Activated CD4-positive, alpha-beta memory T cell treated with anti-CD3 and anti-CD28 coated beads, Interleukin-2, amount 10 ng/mL, durations not matched to agents 7 days and 5 days (primary cell): Measurements from ENCODE around the gene EIF4G1. TPM values are rescaled to one million over a fixed set of nuclear protein-coding genes. Genes with fewer than 3 reads are reported as not detected.

Source experiments
- CTCF ChIA-PET: fragments of 350-600 bp; sonication (Branson Sonifier 250); formaldehyde crosslinking; loops from one replicate; lab custom pipeline; 2021; ENCODE audit warnings: antibody characterized with exemption, inconsistent platforms; lab: Charles Lee
- POLR2A ChIA-PET: fragments of 350-600 bp; sonication (Branson Sonifier 250); formaldehyde crosslinking; loops from one replicate; lab custom pipeline; 2021; ENCODE audit warnings: antibody characterized with exemption; lab: Charles Lee
- DNase-seq: peaks from one replicate; pipeline ENCODE4 v3.0.0-alpha.2; 2020
- H3K27ac Mint-ChIP-seq: one replicate; pipeline ENCODE4 v1.8.0; 2021; ENCODE audit warnings: mild to moderate bottlenecking, mixed read lengths
- H3K27me3 Mint-ChIP-seq: one replicate; pipeline ENCODE4 v1.8.0; 2021; ENCODE audit warnings: mixed read lengths
- H3K36me3 Mint-ChIP-seq: one replicate; pipeline ENCODE4 v1.8.0; 2021; ENCODE audit warnings: low read depth, mixed read lengths
- H3K4me1 Mint-ChIP-seq: one replicate; pipeline ENCODE4 v1.8.0; 2021; ENCODE audit warnings: mixed read lengths
- H3K4me3 Mint-ChIP-seq: one replicate; pipeline ENCODE4 v1.8.0; 2021; ENCODE audit warnings: mild to moderate bottlenecking, mixed read lengths
- H3K9me3 Mint-ChIP-seq: one replicate; pipeline ENCODE4 v1.8.0; 2021; ENCODE audit warnings: mixed read lengths
- total RNA-seq, 2 experiments: library from RNA; stranded (reverse); gene quantifications; one replicate each; pipeline ENCODE4 v1.2.3, GENCODE V29; 2021

EIF4G1 gene
- total RNA-seq, 2 experiments from 2014 or later: 259 to 266 TPM

GRCh38 chr3:184327171-184327570 lies 12.8 kb downstream of the EIF4G1 start:
- no peak for DNase-seq
- Mint-ChIP-seq H3K36me3 (peaks cover 95% of the 10 kb centered on the region), H3K9me3 (no peaks in the 10 kb centered on the region), H3K4me3 (no peak overlapping the region), H3K27ac (no peak overlapping the region), H3K4me1 (peaks cover 19% of the 10 kb centered on the region), H3K27me3 (no peaks in the 10 kb centered on the region)
- CTCF ChIA-PET: interaction anchor here (0.8 to 1.0 kb wide), 2 partner anchors 27 to 77 kb away, joined by 3 read pairs; partner anchors contain the start of gene EEF1AKMT4
- POLR2A ChIA-PET: interaction anchor here (1.3 to 4.2 kb wide), 3 partner anchors 11 to 34 kb away, joined by 3 to 18 read pairs (median 3); no protein-coding TSS in a partner anchor

GRCh38 chr3:184328516-184328915 lies 14.1 kb downstream of the EIF4G1 start:
- peaks cover 95% of the 10 kb centered on the region for H3K36me3 Mint-ChIP-seq
- peaks cover 33% of the 10 kb centered on the region for H3K4me1 Mint-ChIP-seq
- peak overlapping the region; percentile 27 for H3K27ac Mint-ChIP-seq

GRCh38 chr3:184332370-184333090 lies 18.1 kb downstream of the EIF4G1 start:
- H3K27me3 Mint-ChIP-seq: no peaks in the 10 kb centered on the region
- no peaks in the 10 kb centered on the region for H3K9me3 Mint-ChIP-seq
- no peak overlapping the region for H3K4me3 Mint-ChIP-seq
- ChIA-PET POLR2A (interaction anchor here (1.6 kb wide), 1 partner anchor 16 kb away, joined by 7 read pairs; no protein-coding TSS in a partner anchor), CTCF (no interaction called here)
- peaks cover 71% of the 10 kb centered on the region for H3K36me3 Mint-ChIP-seq
- H3K27ac Mint-ChIP-seq: peak overlapping the region; percentile 93
- H3K4me1 Mint-ChIP-seq: peaks cover 60% of the 10 kb centered on the region
- no peak for DNase-seq

More at GRCh38 chr3:184328516-184328915, 14.1 kb downstream of the EIF4G1 start:
- CTCF ChIA-PET: no interaction called here
- H3K9me3 Mint-ChIP-seq: no peaks in the 10 kb centered on the region
- no peak overlapping the region for H3K4me3 Mint-ChIP-seq
- no peak for DNase-seq
- POLR2A ChIA-PET: interaction anchor here (1.0 to 1.4 kb wide), 2 partner anchors 9 kb away, joined by 4 read pairs; partner anchors contain the start of gene FAM131A
- H3K27me3 Mint-ChIP-seq: no peaks in the 10 kb centered on the region

DNA sequence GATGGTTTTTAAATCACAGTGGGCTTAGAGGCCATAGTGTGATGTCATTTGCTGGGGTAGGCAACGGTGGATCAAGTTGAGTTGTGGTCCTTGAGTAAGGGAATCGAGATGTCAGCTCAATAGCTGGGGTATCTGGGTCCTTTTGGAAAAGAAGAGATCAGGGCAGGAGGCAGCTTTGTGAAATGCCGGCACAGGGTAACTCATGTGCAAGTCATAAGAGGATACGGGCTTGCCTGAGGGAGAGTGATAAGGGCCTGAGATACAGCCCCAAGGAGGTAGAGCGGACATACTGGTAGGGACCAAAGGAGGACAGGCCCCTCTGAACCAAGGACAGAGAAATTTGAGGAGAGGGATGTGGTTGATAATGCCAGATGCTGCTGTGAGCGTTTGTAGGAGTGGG lies 18.8 kb downstream of the EIF4G1 start:
- CTCF ChIA-PET: no interaction called here
- H3K4me1 Mint-ChIP-seq: peaks cover 65% of the 10 kb centered on the region

GRCh38 chr3:184333700-184334099 lies 19.3 kb downstream of the EIF4G1 start:
- Mint-ChIP-seq H3K4me1 (peaks cover 65% of the 10 kb centered on the region), H3K9me3 (no peaks in the 10 kb centered on the region), H3K36me3 (peaks cover 59% of the 10 kb centered on the region), H3K27ac (peak overlapping the region; percentile 93), H3K4me3 (no peak overlapping the region), H3K27me3 (no peaks in the 10 kb centered on the region)
- ChIA-PET POLR2A (interaction anchor here (1.6 kb wide), 1 partner anchor 17 kb away, joined by 7 read pairs; no protein-coding TSS in a partner anchor), CTCF (no interaction called here)
- no peak for DNase-seq

More for the DNA sequence above, 18.8 kb downstream of the EIF4G1 start:
- no peaks in the 10 kb centered on the region for H3K27me3 Mint-ChIP-seq
- H3K27ac Mint-ChIP-seq: peak overlapping the region; percentile 93
- DNase-seq: no peak
- peaks cover 64% of the 10 kb centered on the region for H3K36me3 Mint-ChIP-seq
- H3K4me3 Mint-ChIP-seq: no peak overlapping the region
- POLR2A ChIA-PET: interaction anchor here (1.6 kb wide), 1 partner anchor 17 kb away, joined by 7 read pairs; no protein-coding TSS in a partner anchor
- no peaks in the 10 kb centered on the region for H3K9me3 Mint-ChIP-seq

DNA sequence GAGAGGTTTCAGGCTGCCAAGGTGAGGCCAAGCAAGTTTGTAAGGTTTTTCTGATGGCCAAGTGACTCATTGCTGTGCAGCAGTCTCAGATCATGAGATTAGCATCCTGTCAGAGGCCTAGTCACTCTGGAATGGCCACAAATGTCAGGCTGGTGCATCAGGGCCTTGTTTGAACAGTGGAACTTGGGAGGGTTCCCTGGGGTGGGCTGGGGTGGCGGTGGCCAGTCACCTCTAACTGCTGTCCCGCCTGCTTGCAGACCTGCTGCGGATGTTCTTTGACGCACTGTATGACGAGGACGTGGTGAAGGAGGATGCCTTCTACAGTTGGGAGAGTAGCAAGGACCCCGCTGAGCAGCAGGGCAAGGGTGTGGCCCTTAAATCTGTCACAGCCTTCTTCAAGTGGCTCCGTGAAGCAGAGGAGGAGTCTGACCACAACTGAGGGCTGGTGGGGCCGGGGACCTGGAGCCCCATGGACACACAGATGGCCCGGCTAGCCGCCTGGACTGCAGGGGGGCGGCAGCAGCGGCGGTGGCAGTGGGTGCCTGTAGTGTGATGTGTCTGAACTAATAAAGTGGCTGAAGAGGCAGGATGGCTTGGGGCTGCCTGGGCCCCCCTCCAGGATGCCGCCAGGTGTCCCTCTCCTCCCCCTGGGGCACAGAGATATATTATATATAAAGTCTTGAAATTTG lies 20.2 kb downstream of the EIF4G1 start:
- Mint-ChIP-seq H3K27me3 (no peaks in the 10 kb centered on the region), H3K36me3 (peaks cover 50% of the 10 kb centered on the region), H3K9me3 (no peaks in the 10 kb centered on the region), H3K4me1 (peaks cover 62% of the 10 kb centered on the region), H3K4me3 (peak overlapping the region; percentile 35), H3K27ac (peak overlapping the region; percentile 93)
- ChIA-PET POLR2A (interaction anchor here (0.9 kb wide), 1 partner anchor 18 kb away, joined by 5 read pairs; no protein-coding TSS in a partner anchor), CTCF (no interaction called here)
- DNase-seq: peak; percentile 58

DNA sequence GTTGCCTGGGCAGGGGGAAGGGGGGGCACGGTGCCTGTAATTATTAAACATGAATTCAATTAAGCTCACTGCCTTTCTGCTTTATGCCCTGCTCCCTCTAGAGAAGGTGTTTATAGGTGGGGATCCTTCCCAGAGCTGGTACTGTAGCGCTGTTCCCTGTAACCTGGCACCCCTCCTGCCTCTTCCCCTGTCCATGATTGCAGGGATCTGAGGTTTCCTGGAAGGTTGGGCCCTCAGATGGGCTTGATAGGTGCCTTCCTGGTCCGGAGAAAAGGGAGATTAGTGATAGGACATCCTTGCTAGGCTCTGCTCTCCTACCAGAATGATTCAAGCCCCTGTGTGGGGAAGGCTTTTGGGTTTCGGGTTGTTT lies 20.9 kb downstream of the EIF4G1 start:
- Mint-ChIP-seq H3K4me1 (peaks cover 60% of the 10 kb centered on the region), H3K36me3 (peaks cover 46% of the 10 kb centered on the region), H3K27me3 (no peaks in the 10 kb centered on the region), H3K9me3 (no peaks in the 10 kb centered on the region), H3K4me3 (peak overlapping the region; percentile 78), H3K27ac (peak overlapping the region; percentile 93)
- ChIA-PET CTCF (no interaction called here), POLR2A (interaction anchor here (0.7 to 1.0 kb wide), 3 partner anchors 19 to 28 kb away, joined by 3 to 5 read pairs (median 4); partner anchors contain the start of genes CLCN2 and POLR2H)
- DNase-seq: no peak

DNA sequence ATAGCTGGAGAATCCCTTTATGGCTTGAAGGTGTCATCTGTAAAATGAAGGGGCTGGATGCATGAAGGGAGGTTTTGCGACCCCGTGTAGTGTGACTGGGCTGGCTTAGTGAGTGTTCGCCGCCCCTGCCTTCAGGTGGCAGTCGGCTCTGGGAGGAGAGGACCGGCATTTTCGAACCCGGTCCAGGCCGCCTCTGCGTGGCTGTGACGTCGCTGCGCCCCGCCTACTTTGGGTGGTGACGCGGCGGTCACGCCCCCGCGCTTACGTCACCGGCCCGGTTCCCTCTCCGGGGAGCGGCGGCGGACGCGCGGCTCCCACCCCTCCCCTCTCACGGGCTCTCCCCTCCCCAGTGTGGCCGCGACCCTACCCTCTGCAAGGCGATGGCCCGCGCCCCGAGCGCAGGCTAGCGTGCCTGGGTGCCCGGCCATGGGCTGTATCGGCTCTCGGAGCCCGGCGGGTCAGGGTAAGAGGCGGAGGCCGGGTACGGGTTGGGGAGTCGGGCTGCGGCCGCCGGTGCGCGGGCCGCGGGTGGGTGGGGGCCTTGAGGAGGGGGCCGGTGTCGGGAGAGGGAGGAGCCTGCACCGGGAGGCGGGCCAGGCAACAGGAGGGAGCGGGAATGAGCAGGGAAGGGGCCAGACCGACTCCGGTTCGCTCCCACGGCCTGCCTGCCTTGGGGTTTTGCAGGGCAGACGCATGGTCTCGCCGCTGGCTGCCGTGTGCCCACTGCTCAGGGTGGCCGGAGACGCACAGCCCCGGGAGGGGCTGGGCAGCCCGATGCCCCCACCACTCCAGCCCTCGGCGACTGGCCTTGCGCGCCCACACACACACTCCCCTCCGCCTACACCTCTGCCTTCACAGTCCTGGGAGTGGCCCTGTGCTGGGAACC lies 21.5 kb downstream of the EIF4G1 start:
- Mint-ChIP-seq H3K36me3 (peaks cover 42% of the 10 kb centered on the region), H3K4me3 (peak overlapping the region; percentile 78), H3K9me3 (no peaks in the 10 kb centered on the region), H3K4me1 (peaks cover 64% of the 10 kb centered on the region), H3K27ac (peak overlapping the region; percentile 93), H3K27me3 (no peaks in the 10 kb centered on the region)
- ChIA-PET CTCF (interaction anchor here (1.7 kb wide), 1 partner anchor 36 kb away, joined by 4 read pairs; no protein-coding TSS in a partner anchor), POLR2A (interaction anchor here (0.7 to 2.5 kb wide), 4 partner anchors 19 to 28 kb away, joined by 3 to 13 read pairs (median 4); partner anchors contain the start of genes CLCN2 and POLR2H)
- DNase-seq: peak; percentile 87

GRCh38 chr3:184336547-184337398 lies 22.4 kb downstream of the EIF4G1 start:
- Mint-ChIP-seq H3K4me3 (peak overlapping the region; percentile 78), H3K36me3 (peaks cover 33% of the 10 kb centered on the region), H3K27me3 (no peaks in the 10 kb centered on the region), H3K4me1 (peaks cover 61% of the 10 kb centered on the region), H3K27ac (peak overlapping the region; percentile 57), H3K9me3 (no peaks in the 10 kb centered on the region)
- no peak for DNase-seq
- ChIA-PET CTCF (interaction anchor here (1.1 to 1.7 kb wide), 2 partner anchors 14 to 35 kb away, joined by 3 to 4 read pairs; no protein-coding TSS in a partner anchor), POLR2A (interaction anchor here (0.7 to 2.5 kb wide), 2 partner anchors 8 to 25 kb away, joined by 4 to 13 read pairs; partner anchors contain the start of genes CLCN2 and POLR2H)

- Mint-ChIP-seq H3K9me3 (no peaks in the 10 kb centered on the region), H3K36me3 (peaks cover 27% of the 10 kb centered on the region), H3K27ac (peak within 1 kb of the TSS; percentile 57), H3K27me3 (no peaks in the 10 kb centered on the region), H3K4me3 (peak within 1 kb of the TSS; percentile 78), H3K4me1 (peaks cover 56% of the 10 kb centered on the region)
- POLR2A ChIA-PET: interaction anchor here (0.7 to 2.5 kb wide), 2 partner anchors 9 to 24 kb away, joined by 4 to 13 read pairs; partner anchors contain the start of genes CLCN2 and POLR2H
- no peak for DNase-seq
- CTCF ChIA-PET: interaction anchor here (1.1 to 1.7 kb wide), 2 partner anchors 13 to 34 kb away, joined by 3 to 4 read pairs; no protein-coding TSS in a partner anchor
These were observed 23.0 kb downstream of the EIF4G1 start, which contains the start of gene FAM131A for GRCh38 chr3:184337399-184337714. Gene FAM131A (plus strand): TSS chr3:184337600. CDS start chr3:184337631, 31 bp downstream.

DNA sequence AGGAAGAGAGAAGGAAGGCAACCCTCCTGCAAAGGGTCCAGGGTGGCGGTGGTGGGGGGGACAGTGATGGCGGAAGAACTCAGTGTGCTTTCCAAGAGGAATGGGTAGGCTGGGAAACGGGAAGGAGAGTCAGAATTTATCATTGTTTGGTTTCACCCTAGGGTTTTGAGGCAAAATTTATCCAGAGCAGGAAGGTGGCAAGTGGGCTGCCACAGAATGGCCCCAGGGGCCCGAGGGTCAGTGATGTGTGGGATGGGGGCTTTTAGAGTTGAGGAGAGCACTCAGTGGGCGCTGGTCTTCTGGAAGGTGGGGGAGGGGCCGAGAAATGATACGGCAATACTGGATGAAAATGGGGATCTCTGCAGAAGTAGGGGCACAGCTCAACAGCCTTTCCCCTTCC lies 23.6 kb downstream of the EIF4G1 start:
- ChIA-PET POLR2A (interaction anchor here (0.5 to 2.5 kb wide), 3 partner anchors 10 to 24 kb away, joined by 3 to 13 read pairs (median 3); partner anchors contain the start of genes CLCN2 and POLR2H), CTCF (interaction anchor here (0.6 to 1.7 kb wide), 3 partner anchors 16 to 118 kb away, joined by 3 to 4 read pairs (median 3); no protein-coding TSS in a partner anchor)
- H3K27me3 Mint-ChIP-seq: no peaks in the 10 kb centered on the region
- peaks cover 50% of the 10 kb centered on the region for H3K4me1 Mint-ChIP-seq
- H3K4me3 Mint-ChIP-seq: no peak overlapping the region
- H3K36me3 Mint-ChIP-seq: peaks cover 21% of the 10 kb centered on the region
- H3K27ac Mint-ChIP-seq: no peak overlapping the region
- DNase-seq: no peak
- H3K9me3 Mint-ChIP-seq: no peaks in the 10 kb centered on the region
